ENCODE results near the gene ATXN2.
A peak's percentile ranks its signal among the peaks of the same experiment; 100 is the strongest.
"Not testable (repeated sequence)": the region's sequence is repeated elsewhere in the genome, so short reads cannot be mapped to it uniquely, and the experiment has no call there.

ATXN2 gene

GRCh38 chr12:111600205-111600642, 1.1 kb upstream of the ATXN2 start:
- H3K27me3 ChIP-seq, result no peaks in the 10 kb centered on the region
- no peak for TF ChIP-seq CTCF (IDR thresholded peaks at IDR 0.05; ENCODE audit: low read depth, low read length)

GRCh38 chr12:111599453-111600204, 514 bp upstream of the ATXN2 start:
- Histone ChIP-seq H3K4me3 (ENCODE audit: low read depth, low read length) (peak overlapping the region; percentile 92), H3K27me3 (no peaks in the 10 kb centered on the region), H3K4me1 (no peaks in the 10 kb centered on the region; the same call in 1 of the 2 replicates), H3K9me3 (no peaks in the 10 kb centered on the region), H3K36me3 (peaks cover 5% of the 10 kb centered on the region; the same call in 1 of the 2 replicates)
- peak; percentile 96 for DNase-seq
- TF ChIP-seq CTCF (IDR thresholded peaks at IDR 0.05; ENCODE audit: low read depth, low read length), result peak; percentile 19

More at GRCh38 chr12:111600205-111600642, 1.1 kb upstream of the ATXN2 start:
- H3K36me3 ChIP-seq, result peaks cover 5% of the 10 kb centered on the region; the same call in 1 of the 2 replicates
- H3K4me1 ChIP-seq, result no peaks in the 10 kb centered on the region; the same call in 1 of the 2 replicates
- H3K9me3 ChIP-seq, result no peaks in the 10 kb centered on the region
- no peak for DNase-seq
- H3K4me3 ChIP-seq (ENCODE audit: low read depth, low read length), result peak overlapping the region; percentile 92

- DNase-seq, result peak; percentile 63
- no peaks in the 10 kb centered on the region; the same call in 1 of the 2 replicates for H3K4me1 ChIP-seq
- no peaks in the 10 kb centered on the region for H3K9me3 ChIP-seq
- no peaks in the 10 kb centered on the region for H3K27me3 ChIP-seq
- peaks cover 5% of the 10 kb centered on the region; the same call in 1 of the 2 replicates for H3K36me3 ChIP-seq
- H3K4me3 ChIP-seq (ENCODE audit: low read depth, low read length), result peak overlapping the region; percentile 92
- TF ChIP-seq CTCF (IDR thresholded peaks at IDR 0.05; ENCODE audit: low read depth, low read length), result no peak
Observed at GRCh38 chr12:111597831-111598636, 1.1 kb downstream of the ATXN2 start.

- peak overlapping the region; percentile 92 for H3K4me3 ChIP-seq (ENCODE audit: low read depth, low read length)
- no peaks in the 10 kb centered on the region for H3K9me3 ChIP-seq
- no peaks in the 10 kb centered on the region; the same call in 1 of the 2 replicates for H3K4me1 ChIP-seq
- peaks cover 5% of the 10 kb centered on the region; the same call in 1 of the 2 replicates for H3K36me3 ChIP-seq
- no peak for TF ChIP-seq CTCF (IDR thresholded peaks at IDR 0.05; ENCODE audit: low read depth, low read length)
- peak; percentile 73 for DNase-seq
- H3K27me3 ChIP-seq, result no peaks in the 10 kb centered on the region
Observed at GRCh38 chr12:111596985-111597830, 1.9 kb downstream of the ATXN2 start.

- not testable (repeated sequence) for H3K27me3 ChIP-seq; H3K9me3 ChIP-seq; H3K4me3 ChIP-seq (ENCODE audit: low read depth, low read length); H3K36me3 ChIP-seq; H3K4me1 ChIP-seq; DNase-seq
Observed at GRCh38 chr12:111595341-111595835, 3.7 kb downstream of the ATXN2 start.

- not testable (repeated sequence) for H3K4me1 ChIP-seq; H3K9me3 ChIP-seq; H3K4me3 ChIP-seq (ENCODE audit: low read depth, low read length); H3K27me3 ChIP-seq; DNase-seq; H3K36me3 ChIP-seq
Observed at GRCh38 chr12:111591399-111592010, 7.6 kb downstream of the ATXN2 start.

Measured in BE2C (cell line).